ENCODE results near the gene MAP3K3. TPM values are rescaled to one million over a fixed set of nuclear protein-coding genes. Genes with fewer than 3 reads are reported as not detected.

The MAP3K3 gene
- total and polyA plus RNA-seq, 9 of the 15 experiments (the other 6 are each of a cell fraction or from before 2014, with no cell fraction given) = 0.69 to 16.5 (median 12.1) TPM

GRCh38 chr17:63621684-63622573, at the start of gene MAP3K3 (continued):
- TF ChIP-seq MITF (IDR thresholded peaks at IDR 0.05) = no peak
- no peak for TF ChIP-seq MLX (CRISPR knock-in tag; conservative IDR thresholded peaks at IDR 0.05)
- no peak for TF ChIP-seq THRA (IDR thresholded peaks at IDR 0.05)
- TF ChIP-seq TCF15 (CRISPR knock-in tag; IDR thresholded peaks at IDR 0.05) = no peak
- TF ChIP-seq FOXM1 (IDR thresholded peaks at IDR 0.05; ENCODE audit: low read depth) = no peak
- TF ChIP-seq FOXM1 (CRISPR knock-in tag; IDR thresholded peaks at IDR 0.05; ENCODE audit: low read depth) = no peak
- TF ChIP-seq RNF219 (CRISPR knock-in tag; IDR thresholded peaks at IDR 0.05) = no peak
- TF ChIP-seq ARHGAP35 (IDR thresholded peaks at IDR 0.05; ENCODE audit: partially characterized antibody) = no peak
- TF ChIP-seq RFX5 (IDR thresholded peaks at IDR 0.05; ENCODE audit: low read depth, low read length) = no peak
- peak; percentile 88 for TF ChIP-seq POLR2A (conservative IDR thresholded peaks at IDR 0.05)
- no peak for TF ChIP-seq FOSL1 (tag; conservative IDR thresholded peaks at IDR 0.05)
- TF ChIP-seq XRCC4 (IDR thresholded peaks at IDR 0.05; ENCODE audit: extremely low read depth, insufficient read depth, insufficient read length) = no peak
- TF ChIP-seq HDAC8 (tag; IDR thresholded peaks at IDR 0.05) = no peak
- no peak for TF ChIP-seq XRCC3 (IDR thresholded peaks at IDR 0.05)
- peak; percentile 83 for TF ChIP-seq MECOM (CRISPR knock-in tag; IDR thresholded peaks at IDR 0.05)
- no peak for TF ChIP-seq HMGN3 (IDR thresholded peaks at IDR 0.05; ENCODE audit: borderline replicate concordance, extremely low read depth, insufficient read length, low read depth, low read length)
- TF ChIP-seq PML (IDR thresholded peaks at IDR 0.05; ENCODE audit: low read length) = peak; percentile 46; the same call in 1 of the 2 replicates
- TF ChIP-seq ZNF197 (CRISPR knock-in tag; IDR thresholded peaks at IDR 0.05; ENCODE audit: low read depth) = no peak
- no peak for TF ChIP-seq ZBTB9 (CRISPR knock-in tag; IDR thresholded peaks at IDR 0.05)
- TF ChIP-seq L3MBTL2 (IDR thresholded peaks at IDR 0.05) = peak; percentile 80
- TF ChIP-seq ZNF253 (CRISPR knock-in tag; conservative IDR thresholded peaks at IDR 0.05) = no peak
